Measurements from ENCODE around the gene LDLRAP1.
"Not testable (repeated sequence)": the region's sequence is repeated elsewhere in the genome, so short reads cannot be mapped to it uniquely, and the experiment has no call there.

The LDLRAP1 gene

GRCh38 chr1:25587290-25587689, 43.9 kb downstream of the LDLRAP1 start:
- Histone ChIP-seq H3K4me2 (no peak overlapping the region), H3K27me3 (ENCODE audit: insufficient read depth, low read depth) (no peaks in the 10 kb centered on the region), H3K4me1 (ENCODE audit: low read depth, poor library complexity, severe bottlenecking) (no peaks in the 10 kb centered on the region), H3K79me2 (ENCODE audit: insufficient read depth, low read depth) (no peaks in the 10 kb centered on the region), H3K4me3 (IDR thresholded peaks at IDR 0.05; ENCODE audit: insufficient read depth, low read depth, low read length) (no peak overlapping the region), H4K20me1 (ENCODE audit: insufficient read depth) (no peaks in the 10 kb centered on the region), H3K27ac (no peak overlapping the region), H3K36me3 (ENCODE audit: insufficient read depth) (no peaks in the 10 kb centered on the region), H2AFZ (ENCODE audit: low read depth) (no peak overlapping the region), H3K9ac (no peak overlapping the region)
- no peak for TF ChIP-seq CTCF (conservative IDR thresholded peaks at IDR 0.05; ENCODE audit: low read depth, low read length)

GRCh38 chr1:25588224-25588623, 44.8 kb downstream of the LDLRAP1 start:
- H3K27ac ChIP-seq; H3K4me1 ChIP-seq (ENCODE audit: low read depth, poor library complexity, severe bottlenecking): not testable (repeated sequence)

GRCh38 chr1:25588786-25589185, 45.4 kb downstream of the LDLRAP1 start:
- not testable (repeated sequence) for H3K36me3 ChIP-seq (ENCODE audit: insufficient read depth); H3K27me3 ChIP-seq (ENCODE audit: insufficient read depth, low read depth); H2AFZ ChIP-seq (ENCODE audit: low read depth); H3K4me3 ChIP-seq (IDR thresholded peaks at IDR 0.05; ENCODE audit: insufficient read depth, low read depth, low read length); H3K4me2 ChIP-seq; H3K4me1 ChIP-seq (ENCODE audit: low read depth, poor library complexity, severe bottlenecking); H3K27ac ChIP-seq; H3K79me2 ChIP-seq (ENCODE audit: insufficient read depth, low read depth); H3K9ac ChIP-seq; H4K20me1 ChIP-seq (ENCODE audit: insufficient read depth)

More at GRCh38 chr1:25588224-25588623, 44.8 kb downstream of the LDLRAP1 start:
- not testable (repeated sequence) for H3K36me3 ChIP-seq (ENCODE audit: insufficient read depth); H4K20me1 ChIP-seq (ENCODE audit: insufficient read depth); H3K79me2 ChIP-seq (ENCODE audit: insufficient read depth, low read depth); H3K4me3 ChIP-seq (IDR thresholded peaks at IDR 0.05; ENCODE audit: insufficient read depth, low read depth, low read length); H3K9ac ChIP-seq; H3K27me3 ChIP-seq (ENCODE audit: insufficient read depth, low read depth); H3K4me2 ChIP-seq; H2AFZ ChIP-seq (ENCODE audit: low read depth)

GRCh38 chr1:25590096-25590824, 46.9 kb downstream of the LDLRAP1 start:
- H3K79me2 ChIP-seq (ENCODE audit: insufficient read depth, low read depth), result no peaks in the 10 kb centered on the region
- no peak overlapping the region for H3K9ac ChIP-seq
- no peaks in the 10 kb centered on the region for H3K27me3 ChIP-seq (ENCODE audit: insufficient read depth, low read depth)
- H3K4me2 ChIP-seq, result no peak overlapping the region
- no peaks in the 10 kb centered on the region for H3K4me1 ChIP-seq (ENCODE audit: low read depth, poor library complexity, severe bottlenecking)
- TF ChIP-seq CTCF (conservative IDR thresholded peaks at IDR 0.05; ENCODE audit: low read depth, low read length), result no peak
- no peaks in the 10 kb centered on the region for H3K36me3 ChIP-seq (ENCODE audit: insufficient read depth)
- H2AFZ ChIP-seq (ENCODE audit: low read depth), result no peak overlapping the region
- H3K4me3 ChIP-seq (IDR thresholded peaks at IDR 0.05; ENCODE audit: insufficient read depth, low read depth, low read length), result no peak overlapping the region
- H4K20me1 ChIP-seq (ENCODE audit: insufficient read depth), result no peaks in the 10 kb centered on the region
- no peak overlapping the region for H3K27ac ChIP-seq

- H3K27me3 ChIP-seq (ENCODE audit: insufficient read depth, low read depth), result no peaks in the 10 kb centered on the region
- no peaks in the 10 kb centered on the region for H3K4me1 ChIP-seq (ENCODE audit: low read depth, poor library complexity, severe bottlenecking)
- no peaks in the 10 kb centered on the region for H4K20me1 ChIP-seq (ENCODE audit: insufficient read depth)
- no peaks in the 10 kb centered on the region for H3K36me3 ChIP-seq (ENCODE audit: insufficient read depth)
- TF ChIP-seq CTCF (conservative IDR thresholded peaks at IDR 0.05; ENCODE audit: low read depth, low read length), result no peak
- no peak overlapping the region for H3K4me3 ChIP-seq (IDR thresholded peaks at IDR 0.05; ENCODE audit: insufficient read depth, low read depth, low read length)
- H3K9ac ChIP-seq, result no peak overlapping the region
- H3K4me2 ChIP-seq, result no peak overlapping the region
- no peak overlapping the region for H3K27ac ChIP-seq
- H2AFZ ChIP-seq (ENCODE audit: low read depth), result no peak overlapping the region
- H3K79me2 ChIP-seq (ENCODE audit: insufficient read depth, low read depth), result no peaks in the 10 kb centered on the region
Measured at GRCh38 chr1:25593861-25594260, 50.5 kb downstream of the LDLRAP1 start.
